Measurements from ENCODE around the gene SPECC1L.

Gene SPECC1L

DNA sequence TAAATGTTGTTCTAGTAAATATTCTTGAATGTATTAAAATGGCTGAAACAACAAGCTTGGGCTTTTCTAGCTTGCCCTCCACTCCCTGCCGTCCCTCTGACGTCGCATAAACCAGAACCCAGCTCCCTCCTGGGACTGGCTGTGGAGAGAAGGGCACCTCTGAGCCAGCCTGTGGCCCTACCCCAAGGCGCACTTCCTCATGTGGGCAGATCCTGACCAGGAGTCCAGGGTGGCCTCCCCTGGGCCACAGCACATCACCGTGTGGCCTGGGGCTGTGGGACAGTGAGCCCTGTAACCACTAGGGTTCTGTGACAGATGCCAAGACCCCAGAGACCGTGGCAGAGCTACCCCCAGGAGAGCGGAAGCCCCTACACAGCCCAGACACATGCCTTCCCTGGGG, 146.6 kb downstream of the SPECC1L start:
- DNase-seq: no peak

DNA sequence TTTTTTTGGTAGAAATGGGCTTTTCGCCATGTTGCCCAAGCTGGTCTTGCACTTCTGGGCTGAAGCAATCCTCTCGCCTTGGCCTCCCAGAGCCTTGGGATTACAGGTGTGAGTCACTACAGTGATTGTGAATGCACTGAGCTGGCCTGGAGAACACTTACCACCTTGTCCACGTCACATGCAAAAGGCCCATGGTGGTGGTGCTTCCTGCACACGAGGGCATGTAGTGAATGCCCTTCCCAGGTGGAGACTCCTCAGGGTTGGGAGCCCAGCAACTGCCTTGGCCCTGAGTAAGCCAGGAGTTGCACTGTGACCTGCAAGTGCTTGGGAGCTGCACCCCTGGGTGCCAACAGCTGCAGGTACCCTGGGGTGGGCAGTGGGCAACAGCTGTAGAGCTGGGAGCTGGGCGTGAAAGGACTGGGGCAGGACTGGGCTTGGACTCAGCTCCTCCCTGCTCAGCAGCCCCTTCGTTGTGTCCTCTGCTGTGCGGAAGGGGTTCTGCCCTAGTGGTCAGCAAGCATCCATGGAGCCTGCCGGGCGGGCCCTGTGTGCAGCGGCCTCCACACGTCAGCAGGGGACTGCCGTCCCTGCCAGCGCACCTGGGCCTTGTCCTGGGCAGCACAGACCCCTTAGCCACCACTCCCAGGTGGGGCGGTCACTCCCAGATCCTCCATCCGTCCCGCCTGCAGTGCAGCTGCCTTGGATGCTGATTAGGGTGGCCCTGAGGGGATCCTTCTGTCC, 147.4 kb downstream of the SPECC1L start:
- DNase-seq: no peak

DNA sequence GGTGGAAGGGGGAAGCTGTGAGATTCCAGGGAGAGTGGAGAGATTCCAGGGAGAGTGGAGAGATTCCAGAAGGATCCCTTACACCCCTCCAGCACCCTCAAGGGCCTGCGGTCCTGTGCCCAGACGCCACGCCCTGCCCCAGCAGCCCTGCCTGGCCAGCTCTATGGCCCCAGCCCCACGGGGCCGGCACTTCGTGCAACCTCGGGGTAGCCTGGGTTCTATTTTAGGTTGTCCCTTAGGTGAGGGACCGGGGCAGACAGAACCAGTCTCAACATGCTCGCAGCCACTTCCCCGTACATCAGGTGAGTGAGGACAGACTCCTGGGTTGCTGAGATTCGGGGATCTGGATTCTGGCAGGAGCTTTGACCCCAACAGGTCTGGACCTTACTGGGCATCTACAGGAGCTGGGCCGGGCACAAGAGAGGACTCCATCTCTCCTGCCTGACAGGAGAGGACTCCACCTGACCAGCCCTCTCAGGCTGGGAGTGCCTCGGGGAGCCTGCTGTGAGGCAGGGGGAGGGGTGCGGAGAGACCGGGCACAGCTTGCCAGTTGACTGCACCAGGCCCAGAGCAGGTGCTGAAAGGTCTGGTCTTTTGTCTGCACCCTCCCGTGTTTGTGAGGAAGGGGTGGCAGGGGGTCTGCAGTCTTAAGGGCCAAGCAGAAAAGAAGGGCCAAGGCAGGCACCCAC, 148.3 kb downstream of the SPECC1L start:
- no peak for DNase-seq

DNA sequence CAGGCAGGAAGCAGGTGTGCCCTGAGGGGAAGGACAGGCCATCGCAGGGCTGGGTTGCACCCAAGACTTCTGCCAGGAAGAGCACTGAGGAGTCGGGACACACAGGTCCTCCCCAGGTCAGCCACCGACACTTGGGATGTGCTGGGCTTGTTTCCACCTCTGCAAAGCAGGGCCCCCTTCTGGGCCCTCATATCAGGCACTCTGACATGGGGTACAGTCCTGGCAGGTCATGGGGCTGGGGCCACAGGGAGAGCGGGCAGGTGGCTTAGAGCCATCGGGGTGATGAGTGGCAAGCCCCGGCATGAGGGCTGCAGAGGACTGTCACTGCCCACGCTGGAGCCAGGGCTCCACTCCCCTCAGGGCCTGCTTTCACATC, 148.8 kb downstream of the SPECC1L start:
- no peak for DNase-seq

DNA sequence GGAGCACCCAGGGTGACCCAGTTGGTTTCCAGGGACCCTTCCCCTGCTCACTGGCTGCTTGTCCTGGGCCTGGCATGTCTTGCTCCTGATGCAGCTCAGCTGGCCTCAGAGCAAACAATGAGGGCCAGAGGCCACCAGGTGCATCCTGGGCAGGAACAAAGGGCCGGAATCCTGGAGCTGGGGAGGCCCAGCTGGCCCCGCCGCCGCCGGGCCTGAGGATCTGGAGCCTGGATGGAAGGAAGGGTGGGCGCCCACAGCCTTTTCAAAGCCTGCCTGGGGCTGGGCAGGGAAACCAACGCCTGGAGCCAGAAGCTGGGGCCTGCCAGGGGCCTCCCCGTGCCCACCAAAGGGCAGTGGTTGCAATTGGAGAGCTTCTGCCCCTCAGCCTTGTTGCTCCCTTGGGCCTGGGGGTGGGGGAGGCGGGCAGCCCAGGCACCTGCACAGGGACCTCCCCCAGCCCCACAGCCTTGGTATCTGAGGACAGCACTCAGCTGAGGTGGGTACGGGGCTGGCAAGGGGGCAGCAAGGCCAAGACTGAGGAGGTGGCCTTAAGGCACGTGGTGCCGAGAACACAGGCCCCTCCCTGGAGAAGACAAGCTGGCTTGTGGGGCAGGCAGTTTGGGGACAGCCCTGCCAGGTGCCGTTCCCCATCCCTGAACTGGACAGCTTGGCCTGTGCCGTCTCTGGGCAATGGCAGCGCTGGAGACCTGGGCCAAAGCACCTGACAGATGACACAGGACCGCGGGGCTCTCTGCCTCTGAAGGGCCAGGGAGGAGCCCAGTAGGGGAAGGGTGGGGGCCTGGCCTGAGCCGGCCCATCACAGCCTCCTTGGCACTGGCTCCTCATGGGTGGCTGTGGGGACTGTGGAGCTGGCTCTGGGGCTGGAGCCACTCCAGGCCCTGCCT, 149.7 kb downstream of the SPECC1L start:
- no peak for DNase-seq

DNA sequence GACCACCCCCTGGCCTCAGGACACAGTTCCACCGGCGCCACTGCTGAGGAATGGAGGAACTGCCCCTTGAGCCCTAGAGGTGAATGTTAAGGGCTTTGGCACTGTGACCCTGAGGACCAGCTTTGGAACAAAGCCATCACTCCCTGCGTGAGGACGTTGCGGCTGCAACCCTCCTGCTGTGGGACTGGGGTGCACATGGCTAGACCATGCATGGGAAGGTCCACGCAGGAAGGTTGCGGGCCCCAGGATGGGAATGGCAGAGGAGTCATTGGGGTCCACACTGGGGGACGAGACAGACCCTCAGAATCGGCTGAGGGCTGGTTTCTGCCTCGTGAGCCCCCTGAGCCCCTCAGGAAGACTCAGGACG, 150.3 kb downstream of the SPECC1L start:
- no peak for DNase-seq

DNA sequence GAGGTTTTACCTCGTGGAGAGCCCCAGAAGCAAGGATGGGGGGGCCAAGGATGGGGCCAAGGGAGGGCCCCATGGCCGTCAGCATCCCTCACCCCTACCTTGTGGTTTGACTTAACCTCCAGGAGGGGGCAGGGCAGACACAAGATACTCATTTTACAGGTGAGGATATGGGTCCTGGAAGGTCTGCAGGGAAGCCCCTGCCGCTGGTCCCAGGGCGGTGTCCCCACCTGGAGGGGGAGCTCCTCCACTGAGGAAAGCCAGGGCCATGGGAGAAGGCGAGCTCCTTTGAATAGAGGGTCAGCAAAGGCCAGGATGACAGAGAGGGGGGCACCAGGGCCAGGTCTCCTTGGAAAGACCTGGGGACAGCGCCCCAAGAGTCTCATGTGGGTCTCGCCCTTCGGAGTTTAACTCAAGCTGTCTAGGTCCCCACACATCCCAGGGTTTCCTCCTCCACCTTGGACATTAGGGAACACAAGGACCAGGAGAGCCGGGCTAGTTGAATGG, 150.8 kb downstream of the SPECC1L start:
- DNase-seq: no peak

DNA sequence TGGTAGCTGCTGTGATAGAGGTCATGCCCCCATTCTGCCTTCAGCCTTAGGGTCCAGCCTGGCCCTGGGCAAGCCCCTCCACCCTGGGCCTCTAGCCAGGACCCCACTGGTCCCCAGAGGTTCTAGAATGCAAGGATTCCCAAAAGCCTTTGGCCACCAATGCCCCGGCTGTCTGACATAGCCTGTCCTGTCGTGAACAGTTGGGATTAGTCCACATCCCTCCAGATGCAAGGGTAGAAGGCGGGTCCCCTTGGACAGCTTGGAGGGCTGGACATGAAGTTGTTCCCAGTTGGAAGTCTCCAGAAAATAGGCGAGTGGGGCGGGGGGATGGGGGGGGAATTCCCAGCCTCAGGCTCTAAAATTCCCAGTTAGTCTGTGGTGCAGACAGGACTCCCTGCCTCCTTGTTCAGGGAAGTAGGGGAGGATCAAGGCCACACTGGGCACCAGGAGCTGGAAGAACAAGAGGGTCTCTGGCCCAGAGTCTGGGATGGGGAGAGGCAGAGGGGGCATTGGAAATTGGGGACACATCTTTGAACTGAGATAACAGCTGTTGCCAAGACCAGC, 151.6 kb downstream of the SPECC1L start:
- DNase-seq: no peak

DNA sequence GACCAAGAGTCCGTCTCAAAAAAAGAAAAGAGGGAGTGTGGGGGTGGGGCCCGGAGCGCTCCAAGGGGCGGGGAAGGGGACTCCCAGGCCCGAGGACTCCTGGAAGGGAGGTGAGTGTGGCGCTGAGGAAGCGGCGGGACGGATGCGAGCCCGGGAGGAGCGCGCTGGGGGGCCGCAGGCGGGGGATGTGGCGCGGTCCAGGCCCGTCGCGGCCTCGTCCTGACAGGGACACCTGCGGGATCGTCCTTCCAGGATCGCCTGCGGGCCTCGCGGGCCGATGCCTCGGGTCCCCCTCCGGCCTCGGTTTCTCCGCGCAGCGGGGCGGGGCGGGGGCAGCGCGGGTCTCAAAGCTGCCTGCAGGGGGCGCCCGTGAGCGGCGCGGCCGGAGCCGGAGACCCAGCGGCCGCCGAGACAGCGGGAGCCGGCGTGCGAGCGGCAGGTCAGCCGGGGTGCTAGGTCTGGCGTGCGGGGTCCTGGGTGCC, 152.9 kb downstream of the SPECC1L start:
- DNase-seq: peak; percentile 33

DNA sequence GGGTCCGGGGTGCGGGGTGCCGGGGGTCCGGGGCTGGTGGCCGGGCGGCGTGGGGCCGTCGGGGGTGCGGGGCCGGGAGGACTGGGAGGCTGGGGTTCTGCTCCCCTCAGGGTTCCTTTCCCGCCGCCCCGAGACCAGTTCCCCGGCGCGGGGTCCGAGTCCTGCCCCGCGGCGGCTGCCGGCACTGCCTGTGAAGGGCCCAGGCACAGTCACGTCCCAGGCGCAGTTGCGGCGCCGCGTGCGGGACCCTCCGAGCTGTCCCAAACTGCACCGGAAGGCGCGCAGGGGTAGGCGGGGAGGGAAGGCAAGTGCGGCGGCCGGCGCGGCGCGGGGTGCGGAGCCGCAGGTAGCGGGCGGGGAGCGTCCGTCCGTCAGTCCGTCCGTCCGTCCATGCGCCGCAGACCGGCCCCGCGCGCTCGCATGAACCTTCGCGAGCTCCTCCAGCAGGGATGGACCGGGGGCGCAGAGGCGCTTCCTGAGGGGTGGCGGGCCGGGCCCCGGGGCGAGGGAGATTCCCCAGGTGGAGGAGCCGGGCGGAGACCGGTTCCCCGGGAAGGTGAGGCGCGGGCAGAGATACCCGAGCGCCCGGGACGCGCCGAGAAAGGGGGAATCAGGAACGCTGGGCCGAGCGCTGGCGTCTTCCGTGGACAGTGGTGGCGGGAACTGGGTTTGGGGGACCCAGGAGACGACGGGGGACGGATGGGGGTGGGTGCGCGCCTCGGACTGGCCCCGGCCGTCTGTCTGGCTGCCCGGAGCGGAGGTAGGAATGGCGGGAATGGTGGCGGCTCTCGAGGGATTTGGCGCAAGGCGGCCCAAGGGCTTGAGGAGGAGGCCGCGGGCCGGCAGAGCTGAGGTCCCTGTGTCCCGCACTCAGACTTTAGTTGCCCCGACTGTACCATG, 153.6 kb downstream of the SPECC1L start:
- no peak for DNase-seq

DNA sequence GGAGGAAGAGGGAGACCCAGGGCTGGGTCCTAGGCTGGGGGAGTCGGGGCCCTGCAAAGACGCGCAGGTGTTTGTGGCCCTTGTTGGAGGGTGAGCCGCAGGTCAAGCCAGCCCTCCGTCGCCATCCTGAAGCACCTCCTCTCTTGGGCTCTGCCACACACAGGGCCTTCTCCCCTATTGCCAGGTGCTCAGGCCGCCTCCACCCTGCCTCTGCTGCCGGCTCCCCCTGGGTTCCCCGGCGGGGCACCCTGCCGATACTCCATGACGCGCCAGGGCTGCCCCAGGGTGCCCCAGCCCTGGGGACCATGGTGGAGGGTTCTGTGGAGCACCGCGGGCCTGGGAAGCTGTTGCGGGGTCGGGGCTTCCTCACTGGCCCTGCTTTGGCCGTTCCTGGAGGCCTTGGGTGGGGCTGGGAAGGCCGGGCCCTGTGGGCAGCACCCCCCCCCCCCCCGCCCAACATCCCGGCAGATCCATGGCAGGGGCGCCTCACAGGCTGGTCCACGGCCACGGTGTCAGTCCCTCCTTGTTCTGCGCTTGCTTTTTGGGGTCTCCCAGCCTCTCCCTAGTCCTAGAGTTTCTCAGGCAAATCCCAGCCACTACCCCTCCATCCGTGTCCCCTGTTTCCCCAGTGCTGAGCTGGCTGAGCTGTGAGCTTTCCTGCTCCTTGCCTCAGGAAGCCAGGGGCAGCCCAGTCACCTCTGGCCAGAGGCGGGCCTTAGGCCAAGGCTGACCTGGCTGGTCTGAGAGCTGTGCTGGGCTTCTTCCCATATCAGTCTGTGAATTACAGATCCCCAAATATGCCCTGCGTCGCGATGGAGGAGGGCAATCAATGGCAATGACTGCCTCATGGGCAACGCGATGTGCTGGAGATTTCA, 154.5 kb downstream of the SPECC1L start:
- DNase-seq: no peak

DNA sequence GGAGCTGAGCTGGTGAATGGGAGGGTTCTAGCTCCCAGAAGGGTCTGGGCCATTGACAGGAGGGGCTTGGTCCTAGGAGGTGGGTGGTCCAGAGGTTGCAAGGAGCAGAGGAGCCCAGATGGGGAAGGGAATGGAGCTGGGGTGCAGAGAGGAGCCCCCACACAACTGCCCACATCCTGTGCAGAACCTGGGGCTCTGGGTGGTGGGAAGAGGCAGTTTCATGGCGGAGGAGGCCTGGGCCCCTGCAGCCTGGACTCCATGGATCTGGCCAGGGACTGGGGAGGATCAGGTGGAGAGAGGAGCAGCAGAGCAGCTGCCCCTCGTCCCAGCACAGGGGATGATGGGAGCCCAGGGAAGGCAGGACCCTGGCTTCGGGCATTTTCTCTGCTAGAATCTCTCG, 155.8 kb downstream of the SPECC1L start:
- DNase-seq: no peak

DNA sequence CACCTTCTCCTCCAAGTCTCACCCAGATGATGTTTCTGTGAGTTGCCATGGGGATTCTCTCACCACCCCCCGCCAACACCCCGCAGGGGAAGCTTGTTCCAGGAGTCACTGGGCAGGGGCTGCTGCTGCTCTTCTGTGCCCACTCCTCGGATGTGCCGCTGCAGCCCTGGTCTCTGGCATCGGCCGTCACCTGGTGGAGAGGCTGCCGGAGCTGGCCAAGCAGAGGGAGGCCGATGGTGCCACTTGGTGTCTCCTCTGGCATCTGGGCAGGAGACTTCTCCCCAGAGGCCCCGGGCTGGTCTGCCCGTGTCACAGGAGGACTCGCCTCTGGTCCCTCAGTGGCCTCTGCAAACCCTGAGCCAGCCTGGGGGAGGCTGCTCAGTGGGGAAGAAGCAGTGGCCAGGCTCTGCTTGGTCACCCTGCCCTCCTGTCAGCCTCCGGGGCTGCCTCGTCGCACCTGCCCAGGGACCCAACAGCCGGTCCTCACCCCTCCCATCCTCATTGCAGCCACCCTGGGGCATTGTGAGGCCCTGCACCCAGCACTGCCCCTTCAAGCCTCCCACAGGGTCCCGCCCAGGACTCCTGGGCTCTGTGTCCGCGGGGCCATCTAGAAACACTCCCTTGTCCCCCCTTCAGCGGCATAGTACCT, 156.3 kb downstream of the SPECC1L start:
- DNase-seq: no peak

DNA sequence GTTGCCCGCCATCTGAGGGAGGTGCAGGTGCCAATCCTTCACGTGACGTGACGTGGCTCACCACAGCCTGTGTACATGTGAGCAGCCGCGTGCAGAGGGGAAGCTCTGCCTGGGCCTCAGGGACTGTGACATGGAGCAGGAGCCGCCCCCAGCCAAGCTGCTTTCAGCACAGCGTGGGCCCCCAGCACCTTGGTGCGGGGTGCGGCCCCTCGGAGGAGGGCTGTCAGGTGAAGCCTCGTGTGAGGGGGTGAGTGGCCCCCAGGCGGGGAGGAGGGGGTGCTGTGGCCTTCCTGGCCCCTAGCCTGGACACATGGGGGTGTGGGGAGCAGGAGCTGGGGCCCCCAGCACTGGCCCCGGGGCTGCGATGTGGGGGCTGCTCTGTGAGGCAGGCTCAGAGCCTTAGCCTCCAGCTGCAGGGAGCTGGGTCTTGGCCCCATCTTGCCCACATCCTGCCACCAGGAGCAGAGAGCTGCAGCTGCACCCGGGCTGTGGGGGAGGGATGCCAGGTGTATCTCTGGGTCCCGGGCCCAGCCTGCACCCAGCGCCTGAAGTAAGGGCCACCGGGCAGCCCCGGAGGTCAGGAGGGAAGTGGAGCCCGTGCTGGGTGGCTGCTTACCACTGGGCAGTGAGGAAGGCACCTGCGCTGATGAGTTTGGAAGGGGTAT, 157.0 kb downstream of the SPECC1L start, which contains the start of gene ADORA2A:
Gene ADORA2A, plus strand, starts transcription at position 100 of the 665 bp plus-strand sequence. CDS start 5,806 bp downstream, outside the sequence.
- no peak for DNase-seq

DNA sequence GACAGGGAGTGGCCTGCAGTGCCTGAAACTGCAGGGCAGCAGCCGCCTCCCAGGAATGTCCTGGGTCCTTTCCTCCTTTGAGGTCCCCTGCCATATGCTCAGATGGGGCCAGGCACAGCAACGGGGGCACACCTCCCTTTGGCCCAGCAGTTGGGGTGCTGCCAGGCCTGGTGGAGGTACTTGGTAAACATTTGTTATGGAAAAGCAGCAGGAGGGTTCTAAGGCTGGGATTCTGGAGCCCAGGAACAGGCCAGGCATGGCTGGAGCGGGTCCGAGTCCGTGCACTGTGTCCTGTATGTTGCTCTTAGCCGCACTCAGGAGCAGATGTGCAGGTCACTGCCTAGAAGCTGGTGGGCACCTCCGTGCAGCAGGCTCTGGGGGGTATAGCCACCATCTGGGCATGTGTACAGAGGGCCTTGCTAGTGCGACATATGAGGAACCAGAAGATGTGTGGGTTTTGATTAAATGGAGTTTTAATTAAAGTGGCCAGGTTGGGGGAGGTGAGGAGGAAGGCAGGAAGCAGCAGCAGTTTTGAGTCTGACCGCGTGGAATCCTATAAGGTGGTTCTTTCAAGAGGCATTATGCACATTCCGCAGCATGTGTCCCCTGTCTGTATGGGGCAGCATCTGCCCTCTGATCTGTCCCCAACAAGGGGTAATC, 158.2 kb downstream of the SPECC1L start:
- DNase-seq: no peak

DNA sequence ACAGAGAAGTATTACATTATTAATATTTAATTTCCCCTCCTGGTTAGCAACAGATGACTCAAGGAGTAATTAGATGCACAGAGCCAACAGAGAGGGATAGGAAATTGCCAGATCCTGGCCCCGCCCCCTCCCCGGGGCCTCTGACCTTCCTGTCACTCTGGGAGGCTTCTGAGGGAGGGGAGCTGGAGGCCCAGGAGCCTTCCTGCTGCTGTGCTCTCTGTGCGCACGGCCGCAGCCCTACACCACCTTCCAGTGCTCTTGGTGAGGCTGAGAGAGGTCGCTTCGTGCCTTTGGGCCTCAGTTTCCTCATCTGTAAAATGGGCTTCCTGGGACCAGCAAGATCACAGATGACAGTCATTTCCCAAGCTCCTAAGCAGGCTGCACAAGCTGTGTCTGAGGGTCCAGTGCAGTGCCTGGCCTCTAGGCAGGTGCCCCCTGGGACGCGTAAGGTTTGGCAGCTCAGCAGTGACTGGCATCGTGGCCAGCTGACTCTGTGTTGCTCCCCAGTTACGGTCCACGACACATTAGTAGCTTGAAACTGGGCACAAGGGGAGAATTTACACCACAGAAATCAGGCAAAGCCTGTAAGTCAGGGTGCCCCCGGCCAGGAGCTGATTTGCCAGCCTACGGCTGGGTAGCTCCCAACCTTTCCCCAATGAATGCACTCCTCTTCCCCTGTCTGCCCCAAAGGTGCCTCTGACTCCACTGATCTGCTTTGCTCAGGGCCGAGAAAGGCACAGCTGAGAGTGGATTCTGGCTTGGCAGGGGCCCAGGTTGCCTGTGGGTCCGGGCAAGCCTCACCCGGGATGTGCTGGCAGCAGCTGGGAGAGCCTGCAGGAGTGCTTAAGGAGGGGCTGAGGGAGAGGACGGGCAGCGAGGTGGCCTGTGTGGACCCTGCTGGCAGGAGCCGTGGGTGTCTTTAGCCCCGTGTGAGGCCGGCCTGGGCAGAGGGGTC, 159.1 kb downstream of the SPECC1L start:
- no peak for DNase-seq

DNA sequence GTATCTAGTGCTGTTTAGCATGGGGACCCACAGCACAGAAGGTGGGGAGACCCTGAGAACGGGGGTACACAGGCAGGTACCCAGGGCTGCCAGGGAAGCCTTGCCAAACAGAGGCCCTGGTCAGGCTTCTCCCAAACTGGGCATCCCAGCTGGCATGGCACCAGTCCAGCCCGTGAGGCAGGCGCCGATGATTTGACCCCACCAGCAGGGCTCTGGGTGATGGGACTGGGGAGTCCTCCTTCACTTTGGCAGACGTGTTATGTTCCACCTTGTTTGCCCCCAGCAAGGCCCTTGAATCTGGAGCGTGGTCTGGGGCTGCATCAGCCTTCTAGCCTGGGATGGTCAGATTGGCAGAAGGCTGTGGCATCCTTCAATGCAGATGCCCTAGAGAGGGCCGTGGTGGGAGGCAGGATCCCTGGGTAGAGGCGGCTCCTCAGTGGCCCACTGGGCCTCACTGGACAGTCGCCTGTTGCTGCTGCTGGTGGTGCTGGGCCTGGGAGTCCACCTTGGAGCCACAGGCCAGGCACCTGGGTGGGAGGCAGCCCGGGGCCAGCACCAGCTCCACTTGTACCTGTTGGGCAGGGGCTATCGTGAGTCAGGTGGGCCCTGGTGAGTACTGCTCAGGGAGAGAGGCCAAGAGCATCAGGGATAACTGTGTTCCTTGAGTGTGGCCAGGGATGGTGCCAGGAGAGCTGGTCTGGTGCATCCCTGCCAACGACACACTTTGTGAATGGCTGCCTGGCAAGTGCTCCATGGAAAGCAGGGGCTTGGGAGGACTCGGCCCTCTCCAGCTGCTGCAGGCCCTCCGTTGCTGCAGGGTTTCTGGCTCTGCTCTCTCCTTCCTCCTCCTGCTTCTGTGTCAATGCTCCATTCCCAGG, 160.0 kb downstream of the SPECC1L start:
- no peak for DNase-seq

Measured in fibroblast of skin of right biceps (primary cell).